Measurements from ENCODE around the gene ETHE1.

The ETHE1 gene

DNA sequence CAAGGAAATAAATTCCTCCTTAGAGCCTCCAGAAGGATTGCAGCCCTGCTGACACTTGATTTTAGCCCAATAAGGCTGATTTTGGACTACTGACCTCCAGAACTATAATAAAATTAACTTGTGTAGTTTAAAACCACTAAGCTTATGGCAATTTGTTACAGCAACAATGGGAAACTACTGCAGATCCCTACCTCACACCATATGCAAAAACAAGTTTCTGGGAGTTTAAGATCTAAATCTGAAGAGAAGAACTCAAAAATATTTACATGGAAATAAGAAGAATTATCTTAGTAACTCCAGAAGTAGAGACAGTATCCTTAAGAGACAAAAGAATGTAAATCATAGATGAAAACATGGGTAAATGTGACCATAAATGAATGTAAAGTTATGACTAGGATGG lies 11.9 kb upstream of the ETHE1 start:
- TF ChIP-seq, protein P1, sequence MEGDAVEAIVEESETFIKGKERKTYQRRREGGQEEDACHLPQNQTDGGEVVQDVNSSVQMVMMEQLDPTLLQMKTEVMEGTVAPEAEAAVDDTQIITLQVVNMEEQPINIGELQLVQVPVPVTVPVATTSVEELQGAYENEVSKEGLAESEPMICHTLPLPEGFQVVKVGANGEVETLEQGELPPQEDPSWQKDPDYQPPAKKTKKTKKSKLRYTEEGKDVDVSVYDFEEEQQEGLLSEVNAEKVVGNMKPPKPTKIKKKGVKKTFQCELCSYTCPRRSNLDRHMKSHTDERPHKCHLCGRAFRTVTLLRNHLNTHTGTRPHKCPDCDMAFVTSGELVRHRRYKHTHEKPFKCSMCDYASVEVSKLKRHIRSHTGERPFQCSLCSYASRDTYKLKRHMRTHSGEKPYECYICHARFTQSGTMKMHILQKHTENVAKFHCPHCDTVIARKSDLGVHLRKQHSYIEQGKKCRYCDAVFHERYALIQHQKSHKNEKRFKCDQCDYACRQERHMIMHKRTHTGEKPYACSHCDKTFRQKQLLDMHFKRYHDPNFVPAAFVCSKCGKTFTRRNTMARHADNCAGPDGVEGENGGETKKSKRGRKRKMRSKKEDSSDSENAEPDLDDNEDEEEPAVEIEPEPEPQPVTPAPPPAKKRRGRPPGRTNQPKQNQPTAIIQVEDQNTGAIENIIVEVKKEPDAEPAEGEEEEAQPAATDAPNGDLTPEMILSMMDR (IDR thresholded peaks at IDR 0.05; ENCODE audit: low read length), result no peak
- TF ChIP-seq EZH2 (IDR thresholded peaks at IDR 0.05; ENCODE audit: borderline replicate concordance, low read length), result no peak
- no peaks in the 10 kb centered on the region for H3K79me2 ChIP-seq (ENCODE audit: insufficient read depth, low read length)
- H3K4me1 ChIP-seq (ENCODE audit: insufficient read depth, low read length, severe bottlenecking), result no peaks in the 10 kb centered on the region
- H3K9ac ChIP-seq (ENCODE audit: low read length), result no peak overlapping the region
- no peaks in the 10 kb centered on the region for H4K20me1 ChIP-seq (ENCODE audit: insufficient read depth, low read length)
- H3K27me3 ChIP-seq (ENCODE audit: insufficient read depth, low read length), result no peaks in the 10 kb centered on the region
- no peaks in the 10 kb centered on the region for H3K9me3 ChIP-seq (ENCODE audit: low read length)
- H3F3A ChIP-seq (ENCODE audit: insufficient read depth, low read length), result no peaks in the 10 kb centered on the region; the same call in 1 of the 2 replicates
- no peak overlapping the region for H3K4me2 ChIP-seq (ENCODE audit: low read length)
- H3K4me3 ChIP-seq (ENCODE audit: low read depth, low read length, poor library complexity, severe bottlenecking), result no peak overlapping the region
- H3K36me3 ChIP-seq (ENCODE audit: insufficient read depth, low read length), result peaks cover 46% of the 10 kb centered on the region
- H3K27ac ChIP-seq (ENCODE audit: low read depth, low read length, poor library complexity, severe bottlenecking), result no peak overlapping the region
- H3K9me2 ChIP-seq (ENCODE audit: low read depth, low read length), result no peaks in the 10 kb centered on the region
- H2AFZ ChIP-seq (ENCODE audit: low read length), result no peak overlapping the region

DNA sequence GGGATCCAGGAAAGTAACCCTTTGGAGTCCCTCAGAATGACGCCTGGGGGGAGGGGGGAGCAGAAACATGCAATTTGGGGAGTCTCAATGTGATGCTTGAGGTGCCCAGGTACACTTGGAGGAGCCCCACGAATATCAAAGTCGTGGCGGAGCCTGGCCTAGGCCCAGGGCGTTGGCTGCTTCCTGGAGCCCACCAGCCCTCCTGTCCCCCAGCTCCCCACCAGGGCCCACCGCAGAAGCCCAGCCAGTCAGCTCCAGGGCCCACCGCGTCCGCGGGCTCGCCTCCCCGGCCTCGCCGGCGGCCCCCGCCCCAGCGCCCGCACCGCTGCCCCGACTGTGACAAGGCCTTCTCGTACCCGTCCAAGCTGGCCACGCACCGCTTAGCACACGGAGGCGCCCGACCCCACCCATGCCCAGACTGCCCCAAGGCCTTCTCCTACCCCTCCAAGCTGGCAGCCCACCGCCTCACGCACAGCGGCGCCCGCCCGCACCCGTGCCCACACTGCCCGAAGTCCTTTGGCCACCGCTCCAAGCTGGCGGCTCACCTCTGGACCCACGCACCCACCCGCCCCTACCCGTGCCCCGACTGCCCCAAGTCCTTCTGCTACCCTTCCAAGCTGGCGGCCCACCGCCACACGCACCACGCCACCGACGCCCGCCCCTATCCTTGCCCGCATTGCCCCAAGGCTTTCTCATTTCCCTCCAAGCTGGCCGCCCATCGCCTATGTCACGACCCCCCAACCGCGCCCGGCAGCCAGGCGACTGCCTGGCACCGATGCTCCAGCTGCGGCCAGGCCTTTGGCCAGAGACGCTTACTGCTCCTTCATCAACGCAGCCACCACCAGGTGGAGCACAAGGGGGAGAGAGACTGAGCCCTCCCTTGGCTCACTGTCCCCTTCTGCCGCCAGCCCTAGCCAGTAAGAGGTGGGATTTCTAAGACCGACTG lies 8.1 kb upstream of the ETHE1 start:
- Histone ChIP-seq H3K9me3 (ENCODE audit: low read length) (no peaks in the 10 kb centered on the region), H3K27me3 (ENCODE audit: insufficient read depth, low read length) (no peaks in the 10 kb centered on the region), H2AFZ (ENCODE audit: low read length) (no peak overlapping the region), H3F3A (ENCODE audit: insufficient read depth, low read length) (no peaks in the 10 kb centered on the region; the same call in 1 of the 2 replicates), H3K36me3 (ENCODE audit: insufficient read depth, low read length) (peaks cover 21% of the 10 kb centered on the region), H3K27ac (ENCODE audit: low read depth, low read length, poor library complexity, severe bottlenecking) (no peak overlapping the region), H3K9me2 (ENCODE audit: low read depth, low read length) (no peaks in the 10 kb centered on the region), H3K4me2 (ENCODE audit: low read length) (no peak overlapping the region), H4K20me1 (ENCODE audit: insufficient read depth, low read length) (no peaks in the 10 kb centered on the region), H3K9ac (ENCODE audit: low read length) (no peak overlapping the region), H3K4me3 (ENCODE audit: low read depth, low read length, poor library complexity, severe bottlenecking) (no peak overlapping the region), H3K4me1 (ENCODE audit: insufficient read depth, low read length, severe bottlenecking) (peaks cover 17% of the 10 kb centered on the region), H3K79me2 (ENCODE audit: insufficient read depth, low read length) (no peaks in the 10 kb centered on the region)
- TF ChIP-seq, protein P1 (IDR thresholded peaks at IDR 0.05; ENCODE audit: low read length), result peak; percentile 71
- no peak for TF ChIP-seq EZH2 (IDR thresholded peaks at IDR 0.05; ENCODE audit: borderline replicate concordance, low read length)

DNA sequence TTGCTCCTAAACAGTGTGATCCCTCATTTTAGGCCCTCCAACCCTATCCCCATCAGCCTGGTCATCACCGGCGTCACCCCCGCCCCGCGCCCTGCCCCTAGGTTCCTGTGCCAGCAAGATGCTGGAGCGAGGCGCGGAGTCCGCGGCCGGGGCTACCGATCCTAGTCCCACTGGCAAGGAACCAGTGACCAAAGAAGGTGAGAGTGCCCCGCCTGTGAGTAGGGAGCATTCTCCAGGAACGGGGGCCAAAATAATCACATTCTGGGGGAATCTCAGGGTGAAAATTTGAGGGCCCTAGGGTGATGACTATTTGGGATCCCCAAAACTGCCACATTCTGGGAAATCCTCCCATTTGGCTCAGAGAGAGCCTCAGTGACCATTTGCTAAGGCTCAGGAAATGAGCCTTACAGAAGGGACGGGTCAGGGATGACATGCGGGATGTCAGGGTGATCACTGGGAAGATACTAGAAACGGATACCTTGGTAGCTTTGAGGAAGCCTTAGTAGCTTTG lies 7.4 kb upstream of the ETHE1 start:
- no peaks in the 10 kb centered on the region for H4K20me1 ChIP-seq (ENCODE audit: insufficient read depth, low read length)
- H2AFZ ChIP-seq (ENCODE audit: low read length), result no peak overlapping the region
- no peaks in the 10 kb centered on the region; the same call in 1 of the 2 replicates for H3F3A ChIP-seq (ENCODE audit: insufficient read depth, low read length)
- no peak for TF ChIP-seq EZH2 (IDR thresholded peaks at IDR 0.05; ENCODE audit: borderline replicate concordance, low read length)
- TF ChIP-seq, protein P1 (IDR thresholded peaks at IDR 0.05; ENCODE audit: low read length), result no peak
- H3K4me3 ChIP-seq (ENCODE audit: low read depth, low read length, poor library complexity, severe bottlenecking), result no peak overlapping the region
- H3K27ac ChIP-seq (ENCODE audit: low read depth, low read length, poor library complexity, severe bottlenecking), result no peak overlapping the region
- no peaks in the 10 kb centered on the region for H3K27me3 ChIP-seq (ENCODE audit: insufficient read depth, low read length)
- peaks cover 17% of the 10 kb centered on the region for H3K4me1 ChIP-seq (ENCODE audit: insufficient read depth, low read length, severe bottlenecking)
- peaks cover 14% of the 10 kb centered on the region for H3K36me3 ChIP-seq (ENCODE audit: insufficient read depth, low read length)
- H3K9me3 ChIP-seq (ENCODE audit: low read length), result no peaks in the 10 kb centered on the region
- H3K4me2 ChIP-seq (ENCODE audit: low read length), result no peak overlapping the region
- no peaks in the 10 kb centered on the region for H3K79me2 ChIP-seq (ENCODE audit: insufficient read depth, low read length)
- H3K9ac ChIP-seq (ENCODE audit: low read length), result no peak overlapping the region
- no peaks in the 10 kb centered on the region for H3K9me2 ChIP-seq (ENCODE audit: low read depth, low read length)
